Astrocyte (in vitro differentiated cells and primary cell): ENCODE measurements around the gene PCYT2.

Experiments
- EZH2 ChIP-seq: IDR thresholded peaks from 2 replicates; pipeline ENCODE4 v1.6.1; 2012; ENCODE audit warnings: mild to moderate bottlenecking, low read length, inconsistent platforms; ENCODE audit not compliant: insufficient read depth
- TF ChIP-seq, protein P1 (sequence below): IDR thresholded peaks from 2 replicates; pipeline ENCODE4 v1.5.1; 2011; ENCODE audit warnings: low read depth, mild to moderate bottlenecking, inconsistent platforms, low read length, moderate library complexity; ENCODE audit not compliant: insufficient read depth

DNA sequence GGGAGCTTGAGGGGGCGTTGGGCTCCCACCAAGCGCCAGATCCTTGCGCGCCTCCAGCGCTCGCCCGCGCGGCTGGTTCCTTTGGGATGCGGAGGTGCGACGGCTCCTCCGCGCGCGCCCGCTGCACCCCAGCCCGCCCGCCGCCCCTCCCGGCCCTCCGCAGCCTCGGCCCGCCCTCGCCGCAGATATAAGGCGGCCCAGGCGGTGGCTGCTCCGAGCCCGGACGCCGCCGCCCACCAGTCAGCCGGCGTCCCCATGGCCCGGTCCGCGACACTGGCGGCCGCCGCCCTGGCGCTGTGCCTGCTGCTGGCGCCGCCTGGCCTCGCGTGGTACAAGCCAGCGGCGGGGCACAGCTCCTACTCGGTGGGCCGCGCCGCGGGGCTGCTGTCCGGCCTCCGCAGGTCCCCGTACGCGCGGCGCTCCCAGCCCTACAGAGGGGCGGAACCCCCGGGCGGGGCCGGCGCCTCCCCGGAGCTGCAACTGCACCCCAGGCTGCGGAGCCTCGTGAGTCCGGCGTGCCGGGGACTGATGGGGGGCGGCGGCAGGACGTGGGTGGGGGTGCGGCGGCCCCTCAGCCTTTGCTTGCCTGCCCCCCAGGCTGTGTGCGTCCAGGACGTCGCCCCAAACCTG lies 9.1 kb downstream of the PCYT2 start, which contains the start of gene NPB:
- TF ChIP-seq, protein P1, sequence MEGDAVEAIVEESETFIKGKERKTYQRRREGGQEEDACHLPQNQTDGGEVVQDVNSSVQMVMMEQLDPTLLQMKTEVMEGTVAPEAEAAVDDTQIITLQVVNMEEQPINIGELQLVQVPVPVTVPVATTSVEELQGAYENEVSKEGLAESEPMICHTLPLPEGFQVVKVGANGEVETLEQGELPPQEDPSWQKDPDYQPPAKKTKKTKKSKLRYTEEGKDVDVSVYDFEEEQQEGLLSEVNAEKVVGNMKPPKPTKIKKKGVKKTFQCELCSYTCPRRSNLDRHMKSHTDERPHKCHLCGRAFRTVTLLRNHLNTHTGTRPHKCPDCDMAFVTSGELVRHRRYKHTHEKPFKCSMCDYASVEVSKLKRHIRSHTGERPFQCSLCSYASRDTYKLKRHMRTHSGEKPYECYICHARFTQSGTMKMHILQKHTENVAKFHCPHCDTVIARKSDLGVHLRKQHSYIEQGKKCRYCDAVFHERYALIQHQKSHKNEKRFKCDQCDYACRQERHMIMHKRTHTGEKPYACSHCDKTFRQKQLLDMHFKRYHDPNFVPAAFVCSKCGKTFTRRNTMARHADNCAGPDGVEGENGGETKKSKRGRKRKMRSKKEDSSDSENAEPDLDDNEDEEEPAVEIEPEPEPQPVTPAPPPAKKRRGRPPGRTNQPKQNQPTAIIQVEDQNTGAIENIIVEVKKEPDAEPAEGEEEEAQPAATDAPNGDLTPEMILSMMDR, result no peak
- TF ChIP-seq EZH2, result no peak
